Activated CD8-positive, alpha-beta T cell treated with anti-CD3 and anti-CD28 coated beads for 36 hours (primary cell): ENCODE data around the gene PDE6D. TPM values are rescaled to one million over a fixed set of nuclear protein-coding genes. Genes with fewer than 3 reads are reported as not detected.

ENCODE experiments used
- ATAC-seq: fragments of 200-7000 bp; cut with Tn5 transposase; one replicate; pipeline ENCODE4 v1.10.0; 2021; ENCODE audit warnings: mild to moderate bottlenecking, moderate library complexity
- CTCF ChIA-PET: fragments of 350-600 bp; sonication (Branson Sonifier 250); formaldehyde crosslinking; loops from one replicate; lab custom pipeline; 2021; ENCODE audit warnings: antibody characterized with exemption; lab: Charles Lee
- POLR2A ChIA-PET: fragments of 350-600 bp; sonication (Branson Sonifier 250); formaldehyde crosslinking; loops from one replicate; lab custom pipeline; 2021; ENCODE audit warnings: antibody characterized with exemption; lab: Charles Lee
- DNase-seq: peaks from one replicate; pipeline ENCODE4 v3.0.0-alpha.2; 2020
- H3K27ac Mint-ChIP-seq: one replicate; pipeline ENCODE4 v1.8.0; 2021; ENCODE audit warnings: mild to moderate bottlenecking, mixed read lengths
- H3K27me3 Mint-ChIP-seq: one replicate; pipeline ENCODE4 v1.8.0; 2021; ENCODE audit warnings: mixed read lengths
- H3K36me3 Mint-ChIP-seq: one replicate; pipeline ENCODE4 v1.8.0; 2021; ENCODE audit warnings: low read depth, mixed read lengths
- H3K4me1 Mint-ChIP-seq: one replicate; pipeline ENCODE4 v1.8.0; 2021; ENCODE audit warnings: low read depth, mixed read lengths
- H3K4me3 Mint-ChIP-seq: one replicate; pipeline ENCODE4 v1.8.0; 2021; ENCODE audit warnings: mild to moderate bottlenecking, moderate library complexity, mixed read lengths
- H3K9me3 Mint-ChIP-seq: one replicate; pipeline ENCODE4 v1.8.0; 2021; ENCODE audit warnings: mixed read lengths
- CTCF ChIP-seq: fragments of 200-600 bp; IDR thresholded peaks from one replicate; pipeline ENCODE4 v1.8.0; 2022; ENCODE audit warnings: antibody characterized with exemption, mild to moderate bottlenecking
- intact Hi-C: fragments of 100-400 bp; cut with micrococcal nuclease; formaldehyde crosslinking; loops from one replicate; pipeline ENCODE4 v1.10.0; 2022
- total RNA-seq, 2 experiments: library from RNA; stranded (reverse); gene quantifications; one replicate each; pipeline ENCODE4 v1.2.3, GENCODE V29; 2021

Gene PDE6D
- total RNA-seq, 2 experiments from 2014 or later = 22.8 to 23.5 TPM

- DNase-seq (peak; percentile 40), ATAC-seq (peak; percentile 9)
- Mint-ChIP-seq H3K36me3 (no peaks in the 10 kb centered on the region), H3K27me3 (no peaks in the 10 kb centered on the region), H3K4me3 (peak overlapping the region; percentile 86), H3K4me1 (peaks cover 52% of the 10 kb centered on the region), H3K9me3 (no peaks in the 10 kb centered on the region), H3K27ac (peak overlapping the region; percentile 95)
- ChIA-PET POLR2A (interaction anchor here (0.8 to 1.0 kb wide), 2 partner anchors 12 to 72 kb away, joined by 3 read pairs; no protein-coding TSS in a partner anchor), CTCF (no interaction called here)
- no peak for TF ChIP-seq CTCF
- intact Hi-C loops = loop anchor here (5.0 kb wide), 1 partner anchor 170 kb away; no protein-coding TSS in a partner anchor
Observed at GRCh38 chr2:231781798-231782726, 980 bp upstream of the PDE6D start.

- H3K9me3 Mint-ChIP-seq = no peaks in the 10 kb centered on the region
- H3K4me3 Mint-ChIP-seq = peak overlapping the region; percentile 86
- ChIA-PET CTCF (interaction anchor here (1.0 to 1.8 kb wide), 2 partner anchors 66 kb away, joined by 4 to 10 read pairs; no protein-coding TSS in a partner anchor), POLR2A (interaction anchor here (0.8 kb wide), 1 partner anchor 107 kb away, joined by 3 read pairs; no protein-coding TSS in a partner anchor)
- no peak overlapping the region for H3K27ac Mint-ChIP-seq
- intact Hi-C loops = loop anchor here (5.0 kb wide), 1 partner anchor 168 kb away; no protein-coding TSS in a partner anchor
- H3K36me3 Mint-ChIP-seq = no peaks in the 10 kb centered on the region
- peak; percentile 41 for DNase-seq
- H3K27me3 Mint-ChIP-seq = no peaks in the 10 kb centered on the region
- H3K4me1 Mint-ChIP-seq = peaks cover 42% of the 10 kb centered on the region
- ATAC-seq = no peak
- TF ChIP-seq CTCF = no peak
Observed at GRCh38 chr2:231780123-231780908, 766 bp downstream of the PDE6D start.

GRCh38 chr2:231769170-231770136 is 11.6 kb downstream of the PDE6D start:
- CTCF ChIA-PET = interaction anchor here (1.2 kb wide), 2 partner anchors 55 to 168 kb away, joined by 3 to 6 read pairs; no protein-coding TSS in a partner anchor

More at GRCh38 chr2:231769170-231770136, 11.6 kb downstream of the PDE6D start:
- Mint-ChIP-seq H3K27me3 (no peaks in the 10 kb centered on the region), H3K4me3 (no peak overlapping the region), H3K27ac (no peak overlapping the region), H3K9me3 (no peaks in the 10 kb centered on the region), H3K36me3 (no peaks in the 10 kb centered on the region), H3K4me1 (peaks cover 18% of the 10 kb centered on the region)
- no peak for TF ChIP-seq CTCF
- intact Hi-C loops = no loop called here
- no peak for DNase-seq
- POLR2A ChIA-PET = interaction anchor here (1.3 kb wide), 1 partner anchor 12 kb away, joined by 3 read pairs; the partner anchor contains the start of gene PDE6D
- ATAC-seq = no peak
